Inflammatory macrophage (primary cell): Measurements from ENCODE around the gene TATDN2.
"Not testable (repeated sequence)": the region's sequence is repeated elsewhere in the genome, so short reads cannot be mapped to it uniquely, and the experiment has no call there.

Experiments used
- DNase-seq, 2 donors: peaks; one replicate each; pipeline ENCODE4 v3.0.0-alpha.2; 2020 to 2022

The TATDN2 gene

GRCh38 chr3:10238345-10239183 is 9.7 kb upstream of the TATDN2 start:
- peak in 1 of 2 donors; percentile 16 for DNase-seq

GRCh38 chr3:10240799-10241198 is 7.5 kb upstream of the TATDN2 start:
- DNase-seq: no peak

- DNase-seq: no peak
These were observed 5.8 kb upstream of the TATDN2 start for GRCh38 chr3:10242182-10243065.

GRCh38 chr3:10244009-10244408 is 4.2 kb upstream of the TATDN2 start:
- no peak for DNase-seq

GRCh38 chr3:10245081-10245712 is 3.1 kb upstream of the TATDN2 start:
- peak; percentile 13 to 26 for DNase-seq

GRCh38 chr3:10247679-10248183 is 528 bp upstream of the TATDN2 start:
- DNase-seq: no peak

- peak; percentile 40 to 82 for DNase-seq
These were observed 907 bp downstream of the TATDN2 start for GRCh38 chr3:10248984-10249748.

- no peak for DNase-seq
These were observed 1.6 kb downstream of the TATDN2 start for GRCh38 chr3:10249833-10250232.

- DNase-seq: no peak
These were observed 2.7 kb downstream of the TATDN2 start for GRCh38 chr3:10251006-10251405.

- no peak for DNase-seq
These were observed 5.5 kb downstream of the TATDN2 start for GRCh38 chr3:10253731-10254130.

GRCh38 chr3:10255835-10256234 is 7.6 kb downstream of the TATDN2 start:
- no peak for DNase-seq

- no peak for DNase-seq
These were observed 10.8 kb downstream of the TATDN2 start for GRCh38 chr3:10259036-10259435.

GRCh38 chr3:10259798-10260197 is 11.5 kb downstream of the TATDN2 start:
- DNase-seq: no peak

- DNase-seq: no peak
These were observed 12.0 kb downstream of the TATDN2 start for GRCh38 chr3:10260211-10260701.

GRCh38 chr3:10262027-10262426 is 13.8 kb downstream of the TATDN2 start:
- DNase-seq: no peak

GRCh38 chr3:10263646-10264363 is 15.5 kb downstream of the TATDN2 start:
- peak; percentile 24 to 30 for DNase-seq

- no peak for DNase-seq
These were observed 17.6 kb downstream of the TATDN2 start for GRCh38 chr3:10265833-10266232.

GRCh38 chr3:10266936-10267335 is 18.7 kb downstream of the TATDN2 start:
- not testable (repeated sequence) for DNase-seq

- no peak for DNase-seq
These were observed 19.9 kb downstream of the TATDN2 start for GRCh38 chr3:10268116-10268515.

GRCh38 chr3:10268930-10269329 is 20.7 kb downstream of the TATDN2 start:
- DNase-seq: no peak

GRCh38 chr3:10269443-10269842 is 21.2 kb downstream of the TATDN2 start:
- no peak for DNase-seq
